Caco-2 (cell line): Measurements from ENCODE around the gene GTF3C1. TPM values are rescaled to one million over a fixed set of nuclear protein-coding genes. Genes with fewer than 3 reads are reported as not detected.

Experiments used
- BruUV-seq: library from RNA; stranded (reverse); fragments of 400-500 nt; replicated peaks from 2 replicates; lab custom pipeline; 2021; lab: Mats Ljungman, UMichigan
- CTCF ChIA-PET: fragments of 300-600 bp; sonication (Branson Sonifier 250); formaldehyde crosslinking; loops from one replicate; lab custom pipeline; 2022; ENCODE audit warnings: antibody characterized with exemption; lab: Charles Lee
- POLR2A ChIA-PET: fragments of 300-600 bp; sonication (Branson Sonifier 250); formaldehyde crosslinking; loops from one replicate; lab custom pipeline; 2022; ENCODE audit warnings: antibody characterized with exemption; lab: Charles Lee
- DNase-seq, 2 experiments: peaks; one replicate each; pipeline versions ENCODE4 v3.0.0 to v3.0.0-alpha.2; 2020 to 2022
- H3K27me3 ChIP-seq: replicated peaks from 2 replicates; pipeline ENCODE4 v1.6.0; 2011; ENCODE audit warnings: low read length; ENCODE audit not compliant: control insufficient read depth, insufficient read depth
- H3K36me3 ChIP-seq: 2 replicates; pipeline ENCODE4 v1.5.1; 2011; ENCODE audit warnings: low read length; ENCODE audit not compliant: control insufficient read depth, insufficient read depth
- H3K4me1 ChIP-seq: fragments of 250-450 bp; sonication (Bioruptor Pico); 2 replicates; pipeline ENCODE4 v1.5.1; 2020; ENCODE audit warnings: mild to moderate bottlenecking
- H3K4me3 ChIP-seq: 2 replicates; pipeline ENCODE4 v1.5.1; 2011; ENCODE audit warnings: low read depth, mild to moderate bottlenecking, control low read depth, low read length
- H3K9me3 ChIP-seq: fragments of 250-450 bp; sonication (Bioruptor Pico); 2 replicates; pipeline ENCODE4 v1.5.1; 2020; ENCODE audit warnings: mild to moderate bottlenecking, moderate library complexity
- H3K27ac Mint-ChIP-seq: one replicate; pipeline ENCODE4 v1.8.0; 2022; ENCODE audit warnings: mixed read lengths; ENCODE audit not compliant: unreplicated experiment
- H3K27me3 Mint-ChIP-seq: one replicate; pipeline ENCODE4 v1.8.0; 2022; ENCODE audit warnings: mixed read lengths; ENCODE audit not compliant: insufficient read depth, unreplicated experiment
- H3K36me3 Mint-ChIP-seq: one replicate; pipeline ENCODE4 v1.8.0; 2022; ENCODE audit warnings: mild to moderate bottlenecking, mixed read lengths; ENCODE audit not compliant: insufficient read depth, unreplicated experiment
- H3K4me1 Mint-ChIP-seq: one replicate; pipeline ENCODE4 v1.8.0; 2022; ENCODE audit warnings: low read depth, mixed read lengths; ENCODE audit not compliant: unreplicated experiment
- H3K4me3 Mint-ChIP-seq: one replicate; pipeline ENCODE4 v1.8.0; 2022; ENCODE audit warnings: mild to moderate bottlenecking, moderate library complexity, mixed read lengths; ENCODE audit not compliant: unreplicated experiment
- H3K9me3 Mint-ChIP-seq: one replicate; pipeline ENCODE4 v1.8.0; 2022; ENCODE audit warnings: mixed read lengths; ENCODE audit not compliant: unreplicated experiment
- CTCF ChIP-seq, 2 experiments: fragments of 200-600 bp in 1 of 2; IDR thresholded peaks; 1 replicate in 1 of 2; 2 replicates in 1 of 2; pipeline versions ENCODE4 v1.5.1 to v1.8.0; 2011 to 2022; ENCODE audit warnings: antibody characterized with exemption in 1 of 2, control low read depth in 1 of 2, inconsistent platforms in 1 of 2, low read depth in 1 of 2, low read length in 1 of 2, mild to moderate bottlenecking in 1 of 2, moderate library complexity in 1 of 2; ENCODE audit not compliant: insufficient read depth in 1 of 2, severe bottlenecking in 1 of 2, unreplicated experiment in 1 of 2
- intact Hi-C: fragments of 100-400 bp; cut with micrococcal nuclease; formaldehyde crosslinking; loops from one replicate; pipeline ENCODE4 v1.10.0; 2022; ENCODE audit not compliant: unreplicated experiment
- total RNA-seq: library from RNA; stranded (reverse); gene quantifications from 2 replicates; pipeline ENCODE4 v1.2.3, GENCODE V29; 2022

GTF3C1 gene
- total RNA-seq, 1 experiment from 2014 or later: 67.7 TPM

DNA sequence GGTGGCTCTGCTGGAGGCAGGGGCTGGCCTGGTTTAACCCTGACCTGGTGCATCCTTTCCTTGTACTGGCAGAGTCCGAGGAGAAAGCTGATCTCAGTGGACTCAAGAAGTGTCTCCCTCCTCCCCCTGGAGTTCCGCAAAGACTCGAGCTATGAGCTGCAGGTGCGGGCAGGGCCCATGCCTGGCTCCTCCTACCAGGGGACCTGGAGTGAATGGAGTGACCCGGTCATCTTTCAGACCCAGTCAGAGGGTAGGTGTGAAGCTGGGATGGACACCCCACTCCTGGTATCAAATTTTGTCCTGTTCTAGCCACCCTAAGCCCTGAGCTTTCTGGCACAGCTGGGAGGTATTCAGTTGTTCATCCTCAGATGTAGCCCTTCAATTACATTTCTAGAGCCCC lies 105.2 kb downstream of the GTF3C1 start:
- Mint-ChIP-seq H3K27ac (no peak overlapping the region), H3K9me3 (no peaks in the 10 kb centered on the region), H3K36me3 (no peaks in the 10 kb centered on the region), H3K27me3 (no peaks in the 10 kb centered on the region), H3K4me3 (no peak overlapping the region), H3K4me1 (no peaks in the 10 kb centered on the region)
- POLR2A ChIA-PET: no interaction called here
- TF ChIP-seq CTCF (IDR thresholded peaks at IDR 0.05; ENCODE audit: insufficient read depth in 1 of 2, low read depth in 1 of 2, low read length in 1 of 2, severe bottlenecking in 1 of 2, unreplicated experiment in 1 of 2): no peak
- no TSS peak for BruUV-seq
- H3K27me3 ChIP-seq: no peaks in the 10 kb centered on the region
- H3K9me3 ChIP-seq: peaks cover 3% of the 10 kb centered on the region; the same call in 1 of the 2 replicates
- H3K36me3 ChIP-seq: no peaks in the 10 kb centered on the region
- no peaks in the 10 kb centered on the region for H3K4me1 ChIP-seq
- CTCF ChIA-PET: interaction anchor here (0.5 kb wide), 1 partner anchor 335 kb away, joined by 6 read pairs; no protein-coding TSS in a partner anchor
- DNase-seq: no peak
- intact Hi-C loops: no loop called here
- H3K4me3 ChIP-seq: no peak overlapping the region

DNA sequence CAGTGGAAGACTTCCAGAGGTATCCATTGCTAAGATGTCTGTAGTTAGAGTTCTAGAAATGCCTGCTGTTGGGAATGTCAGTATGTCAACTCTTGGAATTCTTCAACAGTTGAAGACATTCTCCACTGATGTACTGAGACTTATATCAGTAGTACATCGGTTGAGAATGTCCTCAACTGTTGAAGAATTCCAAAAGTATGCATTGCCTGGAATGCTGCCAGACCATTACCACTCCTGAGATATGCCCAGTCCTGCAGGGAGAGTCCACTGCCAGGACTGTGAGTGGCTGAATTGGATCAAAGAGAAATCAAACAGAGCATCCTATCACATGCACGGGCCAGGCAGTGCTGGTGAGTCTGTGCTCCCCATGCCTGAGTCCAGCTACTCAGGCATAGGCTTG lies 105.7 kb downstream of the GTF3C1 start:
- BruUV-seq: no TSS peak
- ChIA-PET POLR2A (no interaction called here), CTCF (no interaction called here)
- no peak for DNase-seq
- peaks cover 3% of the 10 kb centered on the region; the same call in 1 of the 2 replicates for H3K9me3 ChIP-seq
- H3K27ac Mint-ChIP-seq: no peak overlapping the region
- no peaks in the 10 kb centered on the region for H3K27me3 Mint-ChIP-seq
- no peaks in the 10 kb centered on the region for H3K4me1 ChIP-seq
- no peaks in the 10 kb centered on the region for H3K4me1 Mint-ChIP-seq
- intact Hi-C loops: no loop called here
- no peaks in the 10 kb centered on the region for H3K27me3 ChIP-seq
- no peaks in the 10 kb centered on the region for H3K36me3 Mint-ChIP-seq
- H3K36me3 ChIP-seq: no peaks in the 10 kb centered on the region
- H3K4me3 ChIP-seq: no peak overlapping the region
- no peaks in the 10 kb centered on the region for H3K9me3 Mint-ChIP-seq
- no peak overlapping the region for H3K4me3 Mint-ChIP-seq
- TF ChIP-seq CTCF (IDR thresholded peaks at IDR 0.05; ENCODE audit: insufficient read depth in 1 of 2, low read depth in 1 of 2, low read length in 1 of 2, severe bottlenecking in 1 of 2, unreplicated experiment in 1 of 2): no peak

GRCh38 chr16:27441998-27442397 lies 107.7 kb downstream of the GTF3C1 start:
- Histone ChIP-seq H3K9me3 (peaks cover 3% of the 10 kb centered on the region; the same call in 1 of the 2 replicates), H3K4me3 (no peak overlapping the region), H3K36me3 (no peaks in the 10 kb centered on the region), H3K27me3 (no peaks in the 10 kb centered on the region), H3K4me1 (no peaks in the 10 kb centered on the region)
- Mint-ChIP-seq H3K9me3 (no peaks in the 10 kb centered on the region), H3K4me1 (no peaks in the 10 kb centered on the region), H3K27ac (no peak overlapping the region), H3K27me3 (no peaks in the 10 kb centered on the region), H3K4me3 (no peak overlapping the region), H3K36me3 (no peaks in the 10 kb centered on the region)
- TF ChIP-seq CTCF (IDR thresholded peaks at IDR 0.05; ENCODE audit: insufficient read depth in 1 of 2, low read depth in 1 of 2, low read length in 1 of 2, severe bottlenecking in 1 of 2, unreplicated experiment in 1 of 2): no peak
- POLR2A ChIA-PET: no interaction called here
- CTCF ChIA-PET: no interaction called here
- BruUV-seq: no TSS peak
- DNase-seq: no peak
- intact Hi-C loops: no loop called here
